Measurements from ENCODE around the gene EFCAB9.

Gene EFCAB9

GRCh38 chr5:172245046-172245445 is 51.1 kb downstream of the EFCAB9 start:
- no peak for DNase-seq

- DNase-seq, result no peak
These were observed 51.7 kb downstream of the EFCAB9 start for GRCh38 chr5:172245703-172246125.

- no peak for DNase-seq
These were observed 54.7 kb downstream of the EFCAB9 start for GRCh38 chr5:172248637-172249036.

GRCh38 chr5:172251419-172251818 is 57.4 kb downstream of the EFCAB9 start:
- DNase-seq, result no peak

- no peak for DNase-seq
These were observed 58.5 kb downstream of the EFCAB9 start for GRCh38 chr5:172252501-172252900.

Data from activated CD8-positive, alpha-beta memory T cell treated with anti-CD3 and anti-CD28 coated beads, Interleukin-2, amount 50 U/mL, for 48 hours (primary cell).